GM19467 (cell line): ENCODE measurements around the gene CYP17A1.
"Not testable (repeated sequence)": the region's sequence is repeated elsewhere in the genome, so short reads cannot be mapped to it uniquely, and the experiment has no call there.

Experiments
- ATAC-seq: cut with Tn5 transposase; IDR thresholded peaks from one replicate; pipeline ENCODE4 v1.9.1; 2021; ENCODE audit warnings: mild to moderate bottlenecking, moderate library complexity; ENCODE audit not compliant: unreplicated experiment

Gene CYP17A1, protein sequence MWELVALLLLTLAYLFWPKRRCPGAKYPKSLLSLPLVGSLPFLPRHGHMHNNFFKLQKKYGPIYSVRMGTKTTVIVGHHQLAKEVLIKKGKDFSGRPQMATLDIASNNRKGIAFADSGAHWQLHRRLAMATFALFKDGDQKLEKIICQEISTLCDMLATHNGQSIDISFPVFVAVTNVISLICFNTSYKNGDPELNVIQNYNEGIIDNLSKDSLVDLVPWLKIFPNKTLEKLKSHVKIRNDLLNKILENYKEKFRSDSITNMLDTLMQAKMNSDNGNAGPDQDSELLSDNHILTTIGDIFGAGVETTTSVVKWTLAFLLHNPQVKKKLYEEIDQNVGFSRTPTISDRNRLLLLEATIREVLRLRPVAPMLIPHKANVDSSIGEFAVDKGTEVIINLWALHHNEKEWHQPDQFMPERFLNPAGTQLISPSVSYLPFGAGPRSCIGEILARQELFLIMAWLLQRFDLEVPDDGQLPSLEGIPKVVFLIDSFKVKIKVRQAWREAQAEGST

DNA sequence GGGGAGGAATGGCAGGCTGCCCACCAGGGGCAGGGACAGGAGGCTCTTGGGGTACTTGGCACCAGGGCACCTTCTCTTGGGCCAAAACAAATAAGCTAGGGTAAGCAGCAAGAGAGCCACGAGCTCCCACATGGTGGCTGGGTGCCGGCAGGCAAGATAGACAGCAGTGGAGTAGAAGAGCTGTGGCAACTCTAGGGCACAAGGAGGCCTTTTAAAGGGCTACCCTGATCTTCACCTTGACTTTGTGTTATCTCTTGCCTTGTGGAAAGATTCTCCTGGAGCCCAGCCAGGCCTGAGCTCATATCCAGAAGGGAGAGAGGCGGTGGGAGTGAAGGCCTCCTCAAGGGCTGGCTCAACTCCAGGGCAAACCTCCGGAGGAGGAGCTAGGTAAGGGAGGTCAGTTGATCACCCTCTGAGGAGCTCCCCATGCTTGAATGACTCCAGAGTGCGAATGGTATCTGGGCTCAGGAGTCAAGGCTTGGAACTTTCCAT, at the start of gene CYP17A1:
Gene CYP17A1, minus strand, starts transcription at position 184 of the 492 bp plus-strand sequence. Its CDS starts 52 bp downstream, at position 132.
- no peak for ATAC-seq

DNA sequence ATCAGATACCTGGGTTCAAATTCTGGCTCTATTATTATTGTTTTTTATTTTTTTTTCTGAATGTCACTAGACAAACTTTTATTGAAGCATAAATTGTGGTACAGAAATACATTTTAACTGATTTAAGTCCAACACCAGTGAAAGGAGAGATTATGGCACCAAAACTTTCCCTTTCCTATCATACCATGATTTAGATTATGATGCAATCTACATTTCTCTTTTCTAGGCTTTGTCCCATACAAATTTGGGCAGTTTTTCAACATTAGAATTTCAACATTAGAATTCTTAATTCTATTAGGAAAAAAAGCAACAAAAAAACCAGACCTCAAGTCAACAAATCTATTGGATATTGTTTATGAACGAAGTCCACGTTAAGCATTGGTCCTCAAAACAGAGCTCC, 43.0 kb upstream of the CYP17A1 start:
- ATAC-seq = no peak

DNA sequence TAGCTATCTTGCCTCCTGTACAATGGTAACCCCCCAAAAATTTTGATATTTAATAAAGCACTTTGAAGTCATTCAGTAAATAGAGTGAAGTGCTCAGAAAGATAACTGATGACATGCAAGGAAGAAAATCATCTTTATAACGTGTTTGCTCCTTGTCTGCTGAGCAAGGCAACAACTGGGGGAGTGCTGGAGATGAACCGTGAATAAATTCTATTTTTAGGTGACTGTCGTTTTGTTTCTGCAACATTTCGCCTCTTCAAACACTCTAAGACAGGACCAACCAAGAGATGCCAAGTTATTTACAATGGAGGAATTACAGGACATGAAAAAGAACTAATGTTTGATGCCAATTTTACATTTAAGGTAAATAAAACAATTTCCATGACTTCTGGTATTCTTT, 41.4 kb upstream of the CYP17A1 start:
- no peak for ATAC-seq

DNA sequence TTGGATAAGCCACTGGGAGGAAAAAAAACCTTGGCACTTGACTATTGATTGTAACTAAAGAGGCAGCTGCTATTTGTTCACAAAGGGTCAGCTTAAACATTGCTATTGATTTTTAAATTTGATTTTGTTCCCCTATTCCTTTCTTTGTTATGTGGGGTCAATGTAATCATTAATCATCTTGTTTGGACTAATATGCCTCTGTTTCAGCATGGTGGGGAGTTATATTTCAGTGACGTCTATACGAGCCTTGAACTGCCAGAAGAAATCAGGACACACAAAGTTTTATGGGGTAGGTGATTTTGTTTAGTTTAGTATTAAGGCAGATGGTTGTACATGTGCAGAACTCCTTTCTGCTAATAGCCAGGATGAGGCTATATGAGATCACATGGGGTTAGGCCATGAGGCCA, 39.5 kb upstream of the CYP17A1 start:
- no peak for ATAC-seq

DNA sequence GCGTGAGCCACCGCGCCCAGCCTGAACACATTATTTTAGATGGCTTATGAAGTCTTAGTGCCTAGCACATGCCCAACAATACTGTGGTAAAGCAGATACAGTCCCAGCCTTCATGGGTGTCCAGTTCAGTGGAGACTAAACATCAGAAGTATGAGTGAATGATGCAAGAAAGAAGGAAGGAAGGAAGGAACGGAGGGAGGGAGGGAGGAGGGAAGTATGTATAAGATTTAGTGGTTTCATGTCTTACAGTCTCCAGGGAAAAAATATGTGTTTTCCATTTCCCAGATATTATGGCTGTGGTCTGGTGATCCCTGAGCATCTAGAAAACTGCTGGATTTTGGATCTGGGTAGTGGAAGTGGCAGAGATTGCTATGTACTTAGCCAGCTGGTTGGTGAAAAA, 35.0 kb upstream of the CYP17A1 start:
- no peak for ATAC-seq

DNA sequence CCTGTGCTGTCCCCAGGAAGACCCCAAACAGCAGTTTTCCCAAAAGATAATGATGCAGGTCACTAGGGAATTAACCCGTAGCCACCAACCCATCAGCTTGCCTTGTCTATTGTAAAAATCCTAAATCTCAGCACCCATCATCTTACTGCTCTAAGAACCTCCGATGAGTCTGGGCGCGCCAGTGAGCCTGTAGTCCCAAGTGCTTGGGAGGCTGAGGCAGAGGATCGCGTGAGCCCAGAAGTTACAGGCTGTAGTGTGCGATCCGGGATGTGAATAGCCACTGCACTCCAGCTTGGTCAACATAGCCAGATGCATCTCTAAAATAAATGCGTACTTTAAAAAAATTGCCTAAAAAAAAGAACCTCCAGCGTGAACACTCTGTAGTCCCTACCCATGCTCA, 33.0 kb upstream of the CYP17A1 start:
- no peak for ATAC-seq

DNA sequence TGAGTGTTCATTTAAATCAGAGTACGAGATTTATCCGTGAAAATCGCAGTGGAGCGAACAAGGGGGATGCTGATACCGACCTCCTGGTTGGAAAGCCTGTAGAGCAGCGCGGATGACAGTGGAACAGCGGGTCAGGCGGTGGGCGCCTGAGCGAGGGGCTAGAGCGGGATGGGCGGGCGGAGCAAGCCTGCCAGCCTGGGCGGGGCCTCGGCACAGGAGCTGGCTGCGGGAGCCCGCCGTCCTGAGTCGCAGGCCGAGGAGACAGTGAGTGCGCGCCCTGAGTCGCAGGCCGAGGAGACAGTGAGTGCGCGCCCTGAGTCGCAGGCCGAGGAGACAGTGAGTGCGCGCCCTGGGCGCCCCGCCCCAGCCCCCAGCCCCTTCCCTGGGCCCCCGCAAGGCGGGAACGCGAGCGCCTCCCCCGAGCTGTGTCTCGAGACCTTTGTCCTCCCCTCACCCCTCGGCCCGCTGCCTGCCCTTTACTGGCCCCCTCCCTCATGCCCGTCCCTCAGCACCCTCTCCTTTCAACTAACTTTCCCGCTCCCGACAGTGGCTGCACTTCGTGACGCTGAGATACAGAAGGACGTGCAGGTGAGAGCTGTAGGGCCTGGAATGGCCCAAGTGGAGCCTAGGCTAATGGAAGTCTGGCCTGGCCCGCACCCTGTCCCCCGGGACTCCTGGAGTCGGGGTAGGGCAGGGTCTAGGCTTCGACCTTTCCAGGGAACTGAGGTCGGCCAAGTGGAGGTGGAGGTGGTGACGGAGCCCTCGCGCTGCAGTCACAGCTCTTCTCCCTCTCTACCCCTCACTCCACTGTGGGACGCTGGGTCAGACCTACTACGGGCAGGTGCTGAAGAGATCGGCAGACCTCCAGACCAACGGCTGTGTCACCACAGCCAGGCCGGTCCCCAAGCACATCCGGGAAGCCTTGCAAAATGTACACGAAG, 32.3 kb upstream of the CYP17A1 start, which contains the start of gene AS3MT:
Gene AS3MT, plus strand, starts transcription at position 213 of the 941 bp plus-strand sequence. Its CDS starts 123 bp downstream, at position 336.
- no peak for ATAC-seq

DNA sequence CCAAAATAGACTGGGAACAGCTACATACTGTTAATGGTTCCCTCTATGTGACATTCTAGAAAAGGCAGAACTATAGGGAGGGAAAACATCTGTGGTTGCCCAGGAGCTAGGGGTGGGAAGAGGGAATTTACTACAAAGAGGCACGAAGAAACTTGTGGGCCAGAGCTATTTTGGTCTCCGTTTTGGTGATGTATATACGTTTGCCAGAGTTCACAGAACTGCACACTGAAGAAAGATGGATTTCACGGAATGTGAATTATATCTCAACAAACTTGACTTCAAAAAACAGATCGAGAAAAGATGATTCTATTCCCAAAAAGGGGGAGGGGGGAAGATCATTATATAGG, 31.7 kb upstream of the CYP17A1 start:
- ATAC-seq = no peak

DNA sequence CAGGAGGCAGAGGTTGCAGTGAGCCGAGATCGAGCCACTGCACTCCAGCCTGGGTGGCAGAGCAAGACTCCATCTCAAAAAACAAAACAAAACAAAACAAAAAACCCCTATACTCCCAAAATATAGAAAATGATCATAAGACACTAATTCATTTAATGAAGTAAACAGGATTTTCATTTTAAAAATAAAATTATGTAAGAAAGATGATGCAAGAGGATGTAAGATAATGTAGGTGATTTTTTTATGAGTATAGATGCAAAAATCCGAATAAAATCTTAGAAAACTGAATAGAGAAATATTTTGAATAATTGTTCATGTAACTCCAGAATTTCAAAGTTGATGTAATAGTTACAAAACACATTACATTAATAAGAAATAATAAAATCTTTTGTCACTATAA, 28.4 kb upstream of the CYP17A1 start:
- ATAC-seq = no peak

DNA sequence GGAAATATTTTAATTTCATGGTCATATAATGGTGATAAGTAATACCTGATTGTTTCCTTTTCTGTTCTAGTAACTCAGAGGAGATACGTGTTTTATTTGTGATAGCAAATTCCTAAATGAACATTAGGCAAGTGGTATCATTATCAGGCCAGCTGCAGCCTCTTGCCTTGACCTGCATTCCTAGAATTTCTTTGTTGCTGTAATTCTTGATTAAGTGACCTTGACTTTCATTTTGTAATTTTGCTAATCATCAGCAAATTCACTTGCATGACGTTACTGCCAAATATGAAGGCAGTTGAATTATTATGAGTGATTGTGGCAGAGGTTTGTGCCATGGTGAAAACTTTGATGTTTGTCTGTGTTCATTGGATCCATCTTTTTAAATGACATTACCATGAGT, 26.4 kb upstream of the CYP17A1 start:
- no peak for ATAC-seq

DNA sequence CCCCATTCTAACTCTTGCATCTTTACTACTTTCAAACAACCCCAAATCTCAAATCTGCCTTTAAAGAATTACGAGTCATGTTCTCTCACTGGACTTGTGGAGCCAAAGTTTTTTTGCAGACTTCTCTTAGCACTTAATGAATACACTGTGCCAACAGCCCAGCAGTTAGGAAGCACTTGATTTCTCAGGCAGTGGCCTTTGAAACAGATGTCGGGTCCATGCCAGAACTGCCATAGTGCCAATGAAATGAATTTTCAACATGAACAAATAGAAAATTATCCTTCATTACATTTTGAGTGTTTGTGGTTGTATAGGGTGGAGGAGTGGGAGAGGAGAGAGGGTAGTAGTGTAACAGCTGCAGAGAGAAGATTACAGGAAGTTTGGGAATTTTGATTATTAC, 22.7 kb upstream of the CYP17A1 start:
- no peak for ATAC-seq

DNA sequence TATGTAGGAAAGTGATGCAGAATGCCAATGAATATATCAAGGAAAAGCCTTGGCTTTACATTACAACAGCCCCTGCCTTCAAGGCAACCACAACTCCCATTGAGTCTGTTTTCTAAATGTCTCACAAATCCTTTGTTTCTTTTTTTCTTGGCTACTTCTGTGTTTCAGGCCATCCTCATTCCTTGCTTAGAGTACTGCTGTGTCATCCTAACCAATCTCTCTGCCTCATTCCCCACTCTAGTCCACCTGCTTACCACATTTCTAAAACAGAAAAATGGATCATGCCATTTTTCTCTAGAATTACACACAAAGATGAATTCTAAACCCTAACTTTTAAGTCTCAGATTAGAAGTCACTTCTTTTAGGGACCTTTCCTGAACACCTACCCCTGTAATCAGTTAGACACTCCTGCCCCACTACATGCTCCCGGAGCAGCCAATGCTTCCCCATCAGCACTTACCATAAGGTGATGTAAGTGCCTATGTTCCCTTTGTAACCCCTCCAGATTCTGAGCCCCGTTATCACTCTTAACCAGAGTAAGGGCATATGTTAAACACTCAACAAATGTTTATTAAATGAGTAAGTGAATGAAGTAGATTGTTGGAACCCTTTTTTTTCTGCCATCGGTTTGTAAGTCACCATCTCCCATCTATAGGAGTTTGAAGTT, 19.7 kb upstream of the CYP17A1 start:
- no peak for ATAC-seq

DNA sequence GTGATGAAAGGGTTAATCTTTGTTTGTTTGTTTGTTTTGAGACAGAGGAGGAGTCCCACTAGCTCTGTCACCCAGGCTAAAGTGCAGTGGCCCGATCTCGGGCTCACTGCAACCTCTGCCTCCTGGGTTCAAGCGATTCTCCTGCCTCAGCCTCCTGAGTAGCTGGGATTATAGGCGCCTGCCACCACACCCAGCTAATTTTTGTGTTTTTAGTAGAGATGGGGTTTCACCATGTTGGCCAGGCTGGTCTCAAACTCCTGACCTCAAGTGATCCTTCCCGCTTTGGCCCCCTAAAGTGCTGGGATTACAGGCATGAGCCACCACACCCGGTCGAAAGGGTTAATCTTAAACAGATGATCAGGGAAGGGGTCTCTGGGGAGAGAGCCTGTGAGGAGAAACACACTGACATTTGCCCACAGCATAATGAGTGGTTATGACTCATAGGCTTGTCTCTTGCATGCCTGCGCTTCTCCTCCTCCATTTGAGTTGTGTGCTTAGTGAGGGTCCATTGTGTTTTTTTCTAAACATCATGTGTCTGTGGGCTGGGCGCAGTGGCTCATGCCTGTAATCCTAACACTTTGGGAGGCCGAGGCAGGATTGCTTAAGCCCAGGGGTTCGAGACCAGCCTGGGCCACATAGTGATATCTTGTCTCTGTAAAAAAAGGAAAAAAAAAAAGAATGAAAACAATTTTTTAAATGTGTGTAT, 18.7 kb upstream of the CYP17A1 start:
- ATAC-seq = not testable (repeated sequence)

DNA sequence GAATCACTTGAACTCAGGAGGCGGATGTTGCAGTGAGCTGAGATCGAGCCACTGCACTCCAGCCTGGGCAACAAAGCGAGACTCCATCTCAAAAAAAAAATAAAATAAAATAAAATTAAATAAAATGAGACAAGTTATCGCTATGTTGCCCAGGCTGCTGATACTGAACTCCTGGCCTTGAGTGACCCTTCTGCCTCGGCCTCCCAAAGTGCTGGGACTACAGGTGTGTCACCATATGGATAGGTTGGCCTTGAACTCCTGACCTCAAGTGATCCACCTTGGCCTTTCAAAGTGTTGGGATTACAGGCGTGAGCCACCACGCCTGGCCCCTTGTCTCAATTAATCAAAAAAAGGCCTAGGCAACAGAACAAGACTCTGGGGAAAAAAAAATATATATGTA, 16.0 kb upstream of the CYP17A1 start:
- ATAC-seq = not testable (repeated sequence)

DNA sequence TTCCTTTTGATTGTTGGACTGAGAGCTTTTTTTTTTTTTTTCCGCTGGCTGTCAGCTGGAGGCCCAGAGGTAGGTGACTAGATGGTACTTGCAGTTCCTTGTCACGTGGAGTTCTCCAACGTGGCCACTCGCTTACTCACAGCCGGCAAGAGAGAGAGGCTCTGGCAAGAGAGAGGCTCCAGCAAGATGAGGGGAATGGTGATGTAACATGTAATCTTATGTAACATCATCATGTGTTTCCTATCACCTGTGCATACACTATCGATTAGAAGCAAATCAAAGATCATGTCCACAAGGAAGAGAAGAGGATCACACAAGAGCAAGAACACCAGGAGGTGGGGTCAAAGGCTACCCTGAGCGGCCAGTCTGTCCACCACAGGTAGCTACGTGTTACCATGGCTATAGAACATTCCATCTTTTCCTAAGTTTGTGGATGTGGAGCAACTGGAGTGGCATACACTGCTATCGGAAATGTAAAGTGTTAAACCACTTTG, 12.9 kb upstream of the CYP17A1 start:
- ATAC-seq = no peak

DNA sequence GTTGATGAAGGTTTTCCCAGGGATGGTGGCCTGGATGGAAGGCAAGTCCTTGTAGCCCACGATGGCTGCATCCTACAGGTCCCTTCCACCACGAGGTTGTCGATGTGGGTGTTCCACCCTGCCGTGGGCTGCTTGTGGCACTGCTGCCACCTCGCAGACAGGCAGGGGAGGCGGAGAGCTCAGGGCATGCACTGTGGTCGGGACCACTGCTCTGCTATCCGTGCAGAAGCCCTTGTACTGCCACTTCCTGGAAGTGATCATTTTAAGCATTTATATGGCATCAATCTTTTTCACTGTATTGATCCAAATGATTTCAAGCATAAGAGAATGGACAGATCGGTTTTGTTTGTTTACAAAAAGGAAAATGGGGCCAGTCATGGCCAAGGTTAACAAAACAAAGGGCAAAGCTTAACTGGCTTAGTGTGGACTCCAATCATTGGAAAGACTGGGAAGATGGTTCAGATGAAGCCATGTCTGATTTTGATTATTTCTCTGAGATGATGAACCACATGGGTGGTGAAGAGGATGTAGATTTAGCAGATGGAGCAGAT, 8.2 kb upstream of the CYP17A1 start:
- ATAC-seq = no peak

DNA sequence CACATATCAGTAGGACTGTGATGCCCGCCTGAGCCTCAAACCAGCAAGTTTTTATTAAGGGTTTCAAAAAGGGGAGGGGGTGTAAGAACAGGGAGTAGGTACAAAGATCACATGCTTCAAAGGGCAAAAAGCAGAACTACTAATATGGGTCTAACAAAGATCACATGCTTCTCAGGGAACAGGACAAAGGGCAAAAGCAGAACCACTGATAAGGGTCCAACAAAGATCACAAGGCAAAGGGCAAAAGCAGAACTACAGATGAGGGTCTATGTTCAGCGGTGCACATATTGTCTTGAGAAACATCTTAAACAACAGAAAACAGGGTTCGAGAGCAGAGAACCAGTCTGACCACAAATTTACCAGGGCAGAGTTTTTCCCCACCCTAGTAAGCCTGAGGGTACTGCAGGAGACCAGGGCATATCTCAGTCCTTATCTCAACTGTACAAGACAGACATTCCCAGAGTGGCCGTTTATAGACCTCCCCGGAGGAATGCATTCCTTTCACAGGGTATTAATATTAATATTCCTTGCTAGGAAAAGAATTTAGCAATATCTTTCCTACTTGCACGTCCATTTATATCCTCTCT, 7.1 kb upstream of the CYP17A1 start:
- not testable (repeated sequence) for ATAC-seq

DNA sequence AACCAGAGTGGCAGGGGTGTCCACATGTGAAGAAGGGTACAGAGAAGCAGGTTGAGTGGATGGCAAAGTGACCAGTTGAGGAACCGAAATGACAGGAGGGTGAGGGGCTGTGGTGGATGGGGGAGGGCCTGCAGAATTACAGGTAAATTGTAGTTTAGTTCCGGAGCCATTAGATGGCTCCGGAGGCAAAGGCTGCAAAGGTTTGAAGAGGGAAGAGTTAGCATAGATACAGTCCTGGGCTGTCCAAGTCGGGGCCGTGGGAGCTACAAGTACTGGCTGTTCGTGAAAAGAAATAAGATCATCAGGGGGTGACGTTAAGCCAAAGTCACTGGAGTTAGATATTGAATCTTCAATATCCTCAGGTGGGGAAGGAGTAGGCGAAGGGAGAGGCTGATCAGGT, 5.9 kb upstream of the CYP17A1 start:
- not testable (repeated sequence) for ATAC-seq

DNA sequence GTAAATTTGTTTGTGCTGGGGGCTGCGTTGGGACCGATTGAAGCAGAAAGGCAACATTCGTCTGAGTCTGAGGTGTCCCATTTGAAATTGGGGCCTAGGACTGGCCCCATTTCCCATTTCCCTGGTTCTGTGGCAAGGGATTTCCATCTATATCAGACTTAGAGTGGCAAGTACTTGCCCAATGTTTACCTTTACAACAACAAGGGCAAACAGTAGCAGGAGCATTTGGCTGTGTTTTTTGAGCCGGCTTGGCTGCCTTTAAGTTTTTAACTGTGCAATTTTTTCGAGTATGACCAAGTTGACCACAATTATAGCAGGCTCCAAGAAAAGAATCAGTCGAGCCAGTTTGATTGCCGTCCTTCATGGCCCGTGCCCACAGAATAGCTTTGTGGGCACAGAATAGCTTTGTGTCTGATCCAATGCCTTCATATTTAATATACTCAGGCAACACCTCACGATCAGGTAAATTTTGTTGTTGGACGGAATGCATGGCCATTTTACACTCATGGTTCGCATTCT, 4.7 kb upstream of the CYP17A1 start:
- no peak for ATAC-seq
